NCI-H524 (cell line): ENCODE measurements around the gene TREM2.
"Not testable (repeated sequence)": the region's sequence is repeated elsewhere in the genome, so short reads cannot be mapped to it uniquely, and the experiment has no call there.

ENCODE experiments used
- DNase-seq, 2 experiments: peaks; one replicate each; lab custom pipeline; 2025; lab: John Stamatoyannopoulos, UW

Gene TREM2

GRCh38 chr6:41153992-41154625 is 8.8 kb downstream of the TREM2 start, which contains the start of gene TREML1:
Gene TREML1, minus strand, starts transcription at chr6:41154347. Its CDS starts 59 bp downstream, at chr6:41154288.
- DNase-seq, result no peak

GRCh38 chr6:41153451-41153850 is 9.5 kb downstream of the TREM2 start:
- no peak for DNase-seq

- no peak for DNase-seq
Measured at GRCh38 chr6:41150671-41151070, 12.2 kb downstream of the TREM2 start.

GRCh38 chr6:41147917-41148316 is 15.0 kb downstream of the TREM2 start:
- peak in 1 of 2 experiments; percentile 44 for DNase-seq

GRCh38 chr6:41136911-41137310 is 26.0 kb downstream of the TREM2 start:
- no peak for DNase-seq

- no peak for DNase-seq
Measured at GRCh38 chr6:41135062-41135832, 27.7 kb downstream of the TREM2 start.

- DNase-seq, result no peak
Measured at GRCh38 chr6:41132254-41132653, 30.7 kb downstream of the TREM2 start.

- no peak for DNase-seq
Measured at GRCh38 chr6:41125282-41125681, 37.6 kb downstream of the TREM2 start.

GRCh38 chr6:41122918-41123317 is 40.0 kb downstream of the TREM2 start:
- DNase-seq, result peak in 1 of 2 experiments; percentile 10

GRCh38 chr6:41122373-41122772 is 40.5 kb downstream of the TREM2 start:
- DNase-seq, result no peak

- DNase-seq, result no peak
Measured at GRCh38 chr6:41120058-41120457, 42.9 kb downstream of the TREM2 start.

- DNase-seq, result no peak
Measured at GRCh38 chr6:41119508-41119907, 43.4 kb downstream of the TREM2 start.

- not testable (repeated sequence) for DNase-seq
Measured at GRCh38 chr6:41115027-41115426, 47.9 kb downstream of the TREM2 start.

GRCh38 chr6:41111017-41111416 is 51.9 kb downstream of the TREM2 start:
- DNase-seq, result no peak
